Astrocyte of the hippocampus (primary cell): ENCODE measurements around the gene TOM1.

Experiments used
- DNase-seq: peaks from one replicate; pipeline ENCODE4 v3.0.0; 2011; ENCODE audit warnings: low read depth, low spot score

Gene TOM1

DNA sequence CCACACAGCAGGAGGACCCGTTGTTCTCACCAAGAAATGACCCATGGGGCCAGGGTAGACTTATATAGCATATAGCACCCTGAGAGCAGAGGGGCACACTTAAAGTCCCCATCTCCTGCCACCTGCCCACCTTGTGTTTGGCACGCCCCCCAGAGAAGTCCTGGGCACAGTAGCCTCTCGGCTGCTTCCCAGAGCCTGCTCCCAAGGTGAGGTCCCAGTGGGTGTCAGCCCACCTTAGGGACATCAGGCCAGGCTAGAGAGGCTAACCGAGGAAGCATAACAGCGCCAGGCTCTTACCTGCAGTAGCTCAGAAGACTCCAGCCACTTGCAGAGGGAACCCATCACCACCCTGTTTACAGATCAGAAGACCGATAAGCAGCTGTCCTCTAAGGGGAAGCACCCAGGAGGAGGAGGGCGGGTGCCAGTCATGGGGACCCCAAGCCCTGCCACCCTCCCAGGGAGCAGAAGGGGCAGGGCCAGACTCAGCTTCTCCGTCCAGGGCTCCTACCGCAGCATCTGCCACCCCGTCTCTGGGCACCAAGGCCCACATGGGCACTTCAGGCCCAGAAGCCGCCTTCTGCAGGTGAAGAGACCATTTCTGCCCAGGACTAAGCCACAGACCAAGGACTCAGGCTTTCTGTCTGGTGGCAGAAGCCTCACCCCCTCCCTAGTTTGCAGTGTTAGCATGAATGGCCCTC lies 46.3 kb downstream of the TOM1 start:
- DNase-seq, result no peak

DNA sequence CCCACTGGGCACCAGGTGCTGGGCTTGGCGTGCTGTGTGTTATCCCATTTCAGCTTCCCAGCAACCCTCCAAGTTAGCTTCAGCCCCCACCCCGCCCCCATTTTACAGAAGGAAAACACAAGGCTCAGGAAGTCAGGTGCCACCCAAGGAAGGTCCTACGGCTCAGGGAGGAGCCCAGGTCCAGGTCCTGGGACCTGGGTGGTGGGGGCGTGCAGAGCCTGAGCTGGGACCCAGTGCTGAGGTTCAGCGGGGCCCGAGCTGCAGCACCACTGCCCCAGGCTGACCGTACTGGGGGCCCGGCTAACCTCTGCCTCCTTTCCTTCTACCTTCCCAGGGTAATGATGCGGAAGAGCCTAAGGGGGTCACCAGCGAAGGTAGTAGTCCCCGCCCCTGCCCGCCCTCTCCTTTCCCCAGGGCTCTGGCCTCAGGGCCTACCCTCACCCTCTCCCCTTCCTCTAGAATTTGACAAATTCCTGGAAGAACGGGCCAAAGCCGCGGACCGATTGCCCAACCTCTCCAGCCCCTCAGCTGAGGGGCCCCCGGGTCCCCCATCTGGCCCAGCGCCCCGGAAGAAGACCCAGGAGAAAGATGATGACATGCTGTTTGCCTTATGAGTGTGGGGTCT lies 47.0 kb downstream of the TOM1 start:
- no peak for DNase-seq

DNA sequence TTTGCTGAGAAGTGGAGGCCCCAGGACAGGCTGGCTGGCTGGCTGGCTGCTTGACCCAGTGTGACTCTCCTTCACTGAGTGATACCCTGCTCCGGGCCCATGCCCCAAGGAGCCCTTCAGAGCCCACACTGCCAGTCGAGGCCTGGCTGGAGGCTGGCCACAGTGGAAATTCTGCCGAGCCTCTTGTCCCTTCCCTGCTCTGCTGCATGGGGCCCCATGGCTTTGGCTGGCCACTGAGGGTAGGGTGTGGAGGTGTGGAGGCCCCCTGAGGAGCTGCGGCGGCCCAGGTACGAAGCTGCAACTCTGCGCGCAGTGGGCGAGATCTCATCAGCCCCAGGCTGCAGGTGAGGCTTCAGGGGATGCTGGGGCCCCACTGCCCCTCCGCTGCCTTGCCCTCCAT lies 47.8 kb downstream of the TOM1 start:
- DNase-seq, result no peak

DNA sequence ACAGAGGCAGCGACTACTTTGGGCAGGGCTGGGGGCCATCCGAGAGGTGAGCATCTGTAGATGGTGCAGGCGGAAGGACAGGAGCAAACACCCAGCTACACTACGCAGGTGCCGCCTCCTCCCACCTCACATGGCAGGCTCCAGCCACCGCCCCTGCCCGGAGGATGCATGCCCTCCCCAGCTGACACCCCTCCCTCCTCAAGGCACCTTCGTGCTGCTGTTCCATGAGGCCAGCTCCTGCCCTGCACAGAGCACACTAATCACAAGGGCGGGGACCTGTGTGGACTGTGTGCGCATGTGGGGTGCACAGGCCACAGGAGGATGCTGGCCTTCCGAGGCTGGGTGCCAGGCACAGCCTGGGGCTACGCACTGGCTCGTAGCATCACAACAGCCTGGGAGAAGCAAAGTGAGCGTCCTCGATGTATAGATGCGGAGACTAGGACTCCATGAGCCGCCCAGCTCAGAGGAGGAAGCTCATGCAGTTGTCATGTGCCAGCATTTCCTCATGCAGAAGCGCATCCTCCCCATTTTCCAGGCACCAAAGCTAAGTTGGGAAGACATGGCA lies 48.4 kb downstream of the TOM1 start:
- no peak for DNase-seq

DNA sequence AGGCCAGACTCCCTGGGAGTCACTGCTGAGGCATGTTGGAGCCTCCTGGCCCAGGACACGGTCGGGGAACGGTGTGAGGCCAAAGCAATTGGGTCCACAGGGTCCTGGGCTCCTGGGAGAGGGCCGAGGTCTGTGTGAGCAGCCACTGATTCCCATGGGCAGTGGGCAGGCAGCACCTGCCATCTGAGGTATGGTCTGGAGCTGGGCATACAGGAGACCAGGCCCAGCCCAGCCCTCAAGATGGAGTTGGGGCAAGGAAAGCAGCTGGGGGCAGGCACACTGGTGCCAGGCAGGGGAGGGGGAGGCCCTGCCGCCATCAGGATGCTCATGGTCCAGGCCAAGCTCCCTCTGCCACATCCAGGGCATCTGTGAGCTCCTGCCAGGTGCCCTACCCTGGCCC lies 49.0 kb downstream of the TOM1 start:
- DNase-seq, result no peak

DNA sequence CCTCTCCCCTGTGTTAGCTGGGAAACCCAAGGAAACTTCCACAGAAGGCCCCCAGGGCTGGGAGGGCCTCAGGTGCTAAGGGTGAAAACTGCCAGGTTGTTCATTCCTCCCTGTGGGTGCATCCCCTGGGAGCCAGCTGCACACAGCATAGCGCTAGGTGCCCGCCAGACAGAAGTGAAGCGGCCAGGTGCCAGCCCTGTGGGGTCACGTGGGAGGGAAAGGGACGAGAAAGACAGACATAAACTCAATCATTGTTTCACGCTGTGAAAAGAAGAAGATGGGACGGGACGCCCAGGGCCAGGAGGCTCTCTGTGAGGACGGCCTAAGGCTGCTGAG lies 49.6 kb downstream of the TOM1 start:
- no peak for DNase-seq

DNA sequence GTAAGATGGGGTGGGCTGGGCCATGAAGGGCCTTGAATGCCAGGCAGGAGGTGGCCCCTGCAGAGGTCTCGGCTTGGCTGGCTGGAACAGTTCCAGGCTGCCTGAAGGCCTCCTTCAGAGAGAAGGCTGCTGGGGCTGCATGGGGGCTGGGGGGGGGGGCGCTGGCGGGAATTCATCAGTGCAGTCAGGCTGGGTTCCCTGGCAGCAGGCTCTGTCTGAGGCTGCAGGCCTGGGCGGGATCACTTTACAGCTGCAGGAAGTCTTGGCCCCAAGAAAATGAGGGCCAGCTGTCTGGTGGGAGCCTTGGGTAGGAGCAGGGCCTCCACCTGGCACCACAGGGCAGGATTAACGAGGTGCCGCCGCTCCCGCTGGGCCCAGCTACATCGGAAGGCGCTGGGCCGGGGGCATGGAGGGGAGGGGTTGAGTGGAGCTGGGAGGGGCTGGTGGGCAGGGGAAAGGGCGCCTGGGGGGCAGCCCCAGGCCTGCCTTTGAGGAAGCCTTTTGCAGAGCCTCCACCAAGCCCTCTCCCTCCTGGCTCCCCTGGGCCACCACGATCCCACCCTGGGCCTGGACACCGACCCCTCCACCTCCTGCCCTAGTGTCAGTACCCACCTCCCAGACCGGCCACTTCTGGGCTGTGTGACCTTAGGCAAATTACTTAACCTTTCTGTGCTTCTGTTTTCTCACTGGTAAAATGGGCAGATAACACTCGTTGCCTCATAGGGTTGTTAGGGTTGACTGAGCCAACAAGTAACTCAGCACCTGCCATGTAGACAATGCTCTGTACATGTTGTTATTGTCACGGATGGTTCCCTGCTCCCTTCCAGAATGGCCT lies 50.2 kb downstream of the TOM1 start:
- DNase-seq, result peak; percentile 48

DNA sequence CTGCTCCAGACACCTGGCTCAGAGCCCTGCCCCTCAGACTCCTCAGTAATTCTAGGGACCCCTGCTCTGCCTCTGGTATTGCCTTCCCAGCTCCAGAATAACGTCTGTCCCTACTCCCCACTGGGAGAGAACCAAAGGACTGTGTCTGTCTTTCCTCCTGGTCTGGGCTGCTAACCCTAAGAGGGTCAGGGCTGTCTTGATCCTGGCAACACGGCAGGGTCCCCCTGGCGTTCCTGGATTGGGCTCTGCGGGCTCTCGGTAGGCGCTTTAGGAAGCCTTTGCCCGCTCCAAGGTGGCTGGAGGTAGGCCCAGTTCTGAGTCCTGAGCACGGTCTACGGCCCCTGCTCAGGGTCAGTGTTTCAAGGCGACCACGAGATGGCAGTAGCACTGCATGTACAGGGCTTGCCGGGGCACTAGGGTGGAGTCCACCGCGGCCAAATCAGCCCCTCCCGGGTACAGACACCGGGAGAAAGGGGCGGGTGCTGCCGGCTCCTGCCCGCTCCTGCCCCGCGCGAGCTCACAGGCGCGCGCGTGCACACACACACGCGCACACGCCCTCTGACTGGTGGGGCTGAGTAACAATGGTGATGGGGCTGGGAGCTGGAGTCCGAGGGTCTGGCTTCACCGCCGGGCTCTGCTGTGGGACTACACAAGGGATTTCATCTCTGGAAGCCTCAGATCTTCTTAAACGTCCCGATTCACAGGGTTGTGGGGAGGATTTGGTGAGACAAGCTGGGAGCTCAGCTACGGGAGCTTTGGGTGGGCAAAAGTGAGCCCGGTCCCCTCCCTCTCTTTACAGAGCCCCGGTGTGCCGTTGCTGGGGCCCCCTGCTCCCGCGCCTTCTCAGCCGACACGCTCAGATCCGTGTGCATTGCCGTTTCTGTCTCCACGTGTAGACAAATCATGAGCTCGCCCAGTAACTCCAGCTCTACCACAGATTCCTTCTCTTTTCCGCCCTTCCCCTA lies 51.1 kb downstream of the TOM1 start:
- DNase-seq, result peak; percentile 97

DNA sequence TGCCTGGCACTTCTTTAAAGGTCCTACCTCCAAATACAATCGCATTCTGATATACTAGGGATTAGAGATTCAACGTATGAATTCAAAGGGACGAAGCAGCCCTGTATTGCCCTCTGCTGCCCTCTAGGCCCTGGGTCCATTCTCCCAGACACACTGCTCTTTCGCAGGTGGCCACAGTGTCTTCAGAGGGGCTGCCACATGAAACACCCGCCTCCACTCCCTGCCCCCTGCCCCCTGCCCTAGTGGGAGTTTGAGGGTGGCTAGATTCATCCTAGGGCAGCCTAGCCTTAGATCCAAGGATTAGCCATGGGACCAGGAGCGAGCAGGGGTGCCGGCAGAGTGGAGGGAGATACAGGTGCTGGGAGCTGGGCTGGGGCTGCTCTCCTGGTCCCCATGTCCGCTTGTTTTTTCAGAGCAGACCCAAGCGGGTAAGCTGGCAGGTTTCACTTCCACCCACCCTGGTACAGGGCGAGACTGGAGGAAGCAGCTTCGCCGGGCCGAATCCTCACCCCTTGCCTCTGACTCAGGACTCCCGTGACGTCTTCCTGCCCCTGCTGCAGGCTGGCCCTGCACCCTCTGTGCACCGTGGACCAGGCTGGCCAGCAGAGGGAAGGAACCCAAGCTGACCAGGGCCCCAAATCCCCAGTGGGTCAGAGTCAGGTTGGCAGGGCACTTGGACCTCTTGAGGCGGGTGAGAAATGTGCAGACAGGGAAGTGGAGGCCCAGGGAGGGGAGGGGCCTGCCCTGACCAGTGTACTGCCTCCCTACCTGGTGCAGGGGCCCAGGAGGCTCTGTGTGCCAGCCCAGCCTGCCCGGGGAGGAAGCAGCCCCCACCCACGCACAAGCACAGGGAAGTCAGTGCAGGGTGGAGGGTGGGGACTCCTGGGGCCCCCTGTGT lies 52.8 kb downstream of the TOM1 start:
- no peak for DNase-seq

DNA sequence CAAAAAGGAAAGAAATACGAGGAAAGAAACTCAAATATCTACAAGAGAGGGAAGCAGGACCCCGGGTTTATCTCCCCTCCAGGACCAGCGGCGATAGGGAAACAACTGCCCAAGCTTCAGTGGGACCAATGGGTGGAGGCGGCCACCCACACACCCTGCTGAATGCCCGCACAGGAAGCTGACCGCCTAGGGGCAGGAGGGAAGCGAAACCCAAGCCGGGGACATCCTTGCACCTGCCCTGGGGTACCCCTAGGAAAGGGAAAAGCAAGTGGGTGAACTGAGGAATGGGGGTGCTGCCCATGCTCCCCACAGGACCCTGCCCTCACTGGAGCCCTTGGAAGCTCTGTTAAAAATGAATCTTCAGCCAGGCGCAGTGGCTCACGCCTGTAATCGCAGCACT lies 53.6 kb downstream of the TOM1 start:
- no peak for DNase-seq

DNA sequence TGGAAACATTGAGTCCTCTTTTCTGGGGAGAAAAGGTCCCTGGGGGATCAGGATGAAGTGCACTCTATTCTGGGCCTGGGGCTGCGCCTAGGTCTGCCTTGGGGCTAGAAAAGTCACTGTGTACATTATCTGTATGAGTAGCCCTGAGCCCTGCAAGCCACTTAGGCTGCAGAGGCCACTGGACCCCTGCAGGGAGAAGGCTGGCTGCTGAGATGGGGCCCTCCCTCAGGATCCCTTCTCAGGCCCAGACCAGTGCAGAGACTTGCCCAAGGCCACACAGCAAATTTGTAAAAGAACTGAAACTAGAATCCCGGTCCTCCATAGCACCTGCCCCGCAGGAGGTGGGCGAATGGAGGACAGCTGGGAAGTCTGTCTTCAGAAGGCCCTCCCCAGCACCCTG lies 54.4 kb downstream of the TOM1 start:
- no peak for DNase-seq

DNA sequence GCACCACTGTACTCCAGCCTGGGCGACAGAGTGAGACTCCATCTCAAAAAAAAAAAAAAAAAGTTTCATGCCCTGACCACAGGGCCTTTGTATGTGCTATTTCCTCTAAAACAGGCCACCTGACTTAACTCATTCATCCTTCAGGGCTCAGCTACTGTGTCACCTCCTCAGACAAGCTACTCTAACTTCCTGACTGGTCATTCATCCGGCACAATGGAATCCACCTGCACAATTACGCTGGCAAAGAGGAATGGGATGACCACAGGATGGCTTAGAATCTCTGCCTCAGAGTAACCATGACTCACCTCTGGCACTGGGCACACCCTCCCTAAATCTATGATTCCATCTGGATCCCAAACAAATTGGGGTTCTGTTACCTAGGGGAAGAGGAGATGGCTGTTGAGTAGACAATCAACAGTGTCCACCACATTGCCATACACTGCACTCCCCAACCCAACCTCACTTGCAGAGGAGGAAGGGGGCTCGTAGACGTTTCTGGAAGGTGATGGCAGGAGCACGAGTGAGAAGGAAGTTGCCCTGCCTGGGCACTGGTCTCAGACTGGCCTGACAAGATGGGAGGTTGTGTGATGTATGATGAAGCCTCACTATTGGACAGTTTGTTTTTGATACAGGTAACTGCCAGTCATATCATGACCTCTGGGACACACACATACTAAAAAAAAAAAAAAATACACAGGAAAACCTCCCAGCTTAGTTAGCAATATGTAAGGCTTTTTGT lies 58.4 kb downstream of the TOM1 start:
- peak; percentile 43 for DNase-seq

DNA sequence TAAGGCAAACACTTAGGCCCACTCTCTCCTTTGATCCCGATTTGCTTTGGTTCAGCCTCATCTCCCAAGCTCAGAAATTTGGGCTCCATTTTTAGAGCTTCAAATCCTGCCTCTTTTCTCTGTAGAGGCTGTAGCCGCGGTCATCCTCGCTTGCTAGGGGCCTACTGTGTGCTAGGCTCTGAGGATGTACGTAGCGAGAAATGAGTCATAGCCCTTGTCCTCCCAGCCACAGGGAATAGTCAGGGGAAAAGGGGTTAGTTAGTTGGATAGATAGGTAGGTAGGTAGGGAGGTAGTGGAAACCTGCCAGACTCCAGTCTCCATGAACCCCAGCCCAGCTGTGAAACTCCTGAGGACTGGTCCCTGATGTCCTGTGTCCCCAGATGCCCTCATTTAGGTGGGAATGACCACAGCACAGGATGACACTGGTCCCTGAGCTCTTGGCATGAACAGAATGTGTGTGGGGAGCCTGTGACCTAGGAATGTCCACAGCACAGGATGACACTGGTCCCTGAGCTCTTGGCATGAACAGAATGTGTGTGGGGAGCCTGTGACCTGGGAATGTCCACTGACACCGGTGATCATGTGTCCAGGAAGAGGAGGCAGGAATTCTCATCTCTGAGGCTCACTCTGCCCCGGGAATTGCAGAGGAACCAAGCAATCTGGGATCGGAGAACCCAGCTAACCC lies 59.8 kb downstream of the TOM1 start:
- DNase-seq, result no peak

DNA sequence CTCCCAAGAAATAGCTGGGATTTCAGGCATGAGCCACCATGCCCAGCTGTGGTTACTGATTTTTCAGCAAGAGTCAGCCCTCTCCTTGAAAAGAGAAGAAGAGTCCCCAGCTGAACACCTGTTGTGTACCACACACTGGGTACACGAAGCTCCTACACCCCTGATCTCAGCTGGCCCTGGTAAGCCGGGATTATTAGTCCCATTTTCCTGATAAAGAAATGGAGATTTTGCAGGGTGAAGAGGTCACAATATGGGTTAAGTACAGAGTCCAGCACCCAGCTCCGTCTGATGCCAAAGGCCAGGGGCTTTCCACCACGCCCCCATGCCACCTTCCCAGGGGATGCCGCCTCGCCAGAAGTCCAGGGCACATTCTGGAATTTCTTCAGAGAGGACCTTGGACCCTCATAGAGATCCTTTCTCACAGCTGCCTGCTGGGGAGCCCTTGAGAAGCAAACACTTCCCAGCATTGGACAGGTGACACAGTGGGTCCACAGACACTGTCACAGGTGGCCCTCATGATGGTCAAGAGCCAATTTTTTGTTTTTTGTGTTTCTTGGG lies 61.4 kb downstream of the TOM1 start:
- no peak for DNase-seq

DNA sequence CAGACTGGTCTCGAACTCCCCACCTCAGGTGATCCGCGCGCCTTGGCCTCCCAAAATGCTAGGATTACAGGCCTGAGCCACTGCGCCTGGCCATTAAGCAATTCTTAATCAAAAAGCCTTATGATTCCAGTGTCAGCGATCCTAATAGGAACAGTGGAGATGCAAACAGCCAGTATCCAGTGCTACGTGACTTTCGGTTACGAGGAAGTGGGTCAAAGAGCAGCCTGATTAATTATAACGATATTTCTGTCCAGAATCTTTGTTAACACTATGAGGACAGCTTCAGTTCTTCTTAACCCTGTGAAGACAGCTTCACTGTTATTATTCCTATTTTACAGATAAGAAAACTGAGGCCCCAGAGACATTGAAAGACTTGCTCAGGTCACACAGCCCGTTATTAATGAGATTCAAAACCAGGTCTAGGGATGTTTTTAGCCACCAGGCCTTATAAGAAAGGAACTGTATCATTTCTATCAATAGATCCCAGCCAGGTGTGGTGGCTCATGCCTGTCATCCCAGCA lies 63.9 kb downstream of the TOM1 start:
- DNase-seq, result no peak

DNA sequence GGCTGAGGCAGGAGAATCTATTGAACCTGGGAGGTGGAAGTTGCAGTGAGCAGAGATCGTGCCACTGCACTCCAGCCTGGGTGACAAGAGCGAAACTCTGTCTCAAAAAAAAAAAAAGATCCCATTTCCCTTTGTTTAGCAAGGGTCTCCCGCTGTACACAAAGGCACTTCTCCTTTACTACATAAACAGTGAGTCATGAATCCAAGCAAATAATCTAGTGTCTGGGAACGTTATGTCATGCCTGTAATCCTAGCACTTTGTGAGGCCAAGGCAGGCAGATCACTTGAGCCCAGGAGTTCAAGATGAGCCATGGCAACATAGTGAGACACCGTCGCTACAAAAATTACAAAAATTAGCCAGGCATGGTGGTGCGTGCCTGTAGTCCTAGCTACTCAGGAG lies 64.5 kb downstream of the TOM1 start:
- peak; percentile 69 for DNase-seq

DNA sequence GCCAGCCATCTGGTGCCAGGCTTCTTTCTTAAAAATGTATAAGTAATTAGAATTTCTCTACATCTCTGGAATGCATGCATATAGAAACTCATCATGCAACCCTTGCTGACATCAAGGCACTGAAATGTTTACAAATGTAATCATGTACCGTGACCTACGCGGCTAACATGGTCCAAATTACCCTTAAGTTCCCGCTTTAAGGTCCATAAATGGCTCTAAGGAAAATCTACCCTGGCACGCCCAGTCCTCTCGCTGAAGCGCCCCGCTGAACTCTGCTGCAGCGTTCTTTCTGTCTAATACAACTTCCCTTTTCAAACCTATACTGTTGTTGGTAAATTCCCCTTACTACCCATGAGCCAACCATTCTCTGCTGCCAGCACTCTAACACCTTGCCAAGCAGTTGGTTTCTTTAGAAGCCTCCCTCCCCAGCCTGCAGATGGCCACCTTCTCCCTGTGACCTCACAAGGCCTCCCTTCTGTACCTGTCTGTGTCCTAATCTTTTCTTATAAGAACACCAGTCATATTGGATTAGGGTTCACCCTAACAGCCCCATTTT lies 67.7 kb downstream of the TOM1 start:
- DNase-seq, result no peak

DNA sequence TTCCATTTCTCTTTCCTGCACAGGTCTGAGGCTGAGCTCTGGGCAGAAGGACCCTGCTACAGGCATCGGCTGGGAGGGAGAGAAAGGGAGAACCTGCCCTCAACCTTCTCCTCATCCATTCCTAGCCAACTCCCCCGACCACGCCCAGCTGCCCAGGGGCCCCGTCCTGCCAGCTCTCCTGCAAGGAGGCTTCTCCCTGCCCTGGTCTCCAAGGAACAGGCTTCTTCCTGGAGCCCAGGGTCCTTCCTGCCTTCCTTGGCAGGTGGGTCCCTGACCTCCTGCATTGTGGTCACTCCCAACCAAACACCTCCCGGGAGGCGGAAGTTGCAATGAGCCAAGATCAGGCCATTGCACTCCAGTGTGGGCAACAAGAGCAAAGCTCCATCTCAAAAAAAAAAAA lies 68.7 kb downstream of the TOM1 start:
- DNase-seq, result no peak
